Measurements from ENCODE around the gene VSIG10L2. TPM values are rescaled to one million over a fixed set of nuclear protein-coding genes. Genes with fewer than 3 reads are reported as not detected.

Gene VSIG10L2
- total RNA-seq: not detected in 2 replicates

DNA sequence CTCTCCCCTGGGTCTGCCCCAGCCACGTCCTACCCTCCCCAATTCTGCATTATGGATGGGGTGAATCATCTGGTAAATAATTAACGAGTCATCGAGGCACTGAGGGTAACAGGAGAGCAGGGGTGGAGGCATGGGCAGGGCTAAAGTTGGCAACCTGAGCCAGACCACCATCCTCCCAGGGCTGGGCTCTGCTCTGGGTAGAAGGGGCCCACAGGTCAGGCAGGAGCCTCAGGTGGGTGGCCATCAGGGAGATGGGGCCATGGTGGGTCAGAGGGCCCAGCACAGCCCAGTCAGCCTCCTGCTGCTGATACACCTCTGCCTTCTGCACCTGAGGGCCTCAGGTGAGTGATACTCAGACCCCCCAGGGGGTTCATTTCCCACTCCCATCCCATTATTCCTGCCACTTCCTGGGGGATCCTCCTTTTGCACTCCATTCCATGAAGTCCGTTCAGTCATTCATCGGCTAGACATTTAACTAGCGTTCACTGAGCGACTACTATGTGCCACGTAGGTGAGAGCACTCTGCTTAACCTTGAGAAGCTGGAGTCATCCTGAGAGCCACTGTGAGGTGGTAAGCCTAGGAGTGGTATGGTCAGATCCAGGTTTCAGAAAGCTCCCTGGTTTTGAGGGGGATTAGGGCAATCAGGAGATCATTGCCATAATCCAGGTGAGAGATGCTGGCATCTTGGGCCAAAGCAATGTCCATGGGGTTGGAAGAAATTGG lies at the start of gene VSIG10L2:
Gene VSIG10L2 (plus strand): TSS at position 248 of the 724 bp plus-strand sequence. CDS start 12 bp downstream, at position 260.

DNA sequence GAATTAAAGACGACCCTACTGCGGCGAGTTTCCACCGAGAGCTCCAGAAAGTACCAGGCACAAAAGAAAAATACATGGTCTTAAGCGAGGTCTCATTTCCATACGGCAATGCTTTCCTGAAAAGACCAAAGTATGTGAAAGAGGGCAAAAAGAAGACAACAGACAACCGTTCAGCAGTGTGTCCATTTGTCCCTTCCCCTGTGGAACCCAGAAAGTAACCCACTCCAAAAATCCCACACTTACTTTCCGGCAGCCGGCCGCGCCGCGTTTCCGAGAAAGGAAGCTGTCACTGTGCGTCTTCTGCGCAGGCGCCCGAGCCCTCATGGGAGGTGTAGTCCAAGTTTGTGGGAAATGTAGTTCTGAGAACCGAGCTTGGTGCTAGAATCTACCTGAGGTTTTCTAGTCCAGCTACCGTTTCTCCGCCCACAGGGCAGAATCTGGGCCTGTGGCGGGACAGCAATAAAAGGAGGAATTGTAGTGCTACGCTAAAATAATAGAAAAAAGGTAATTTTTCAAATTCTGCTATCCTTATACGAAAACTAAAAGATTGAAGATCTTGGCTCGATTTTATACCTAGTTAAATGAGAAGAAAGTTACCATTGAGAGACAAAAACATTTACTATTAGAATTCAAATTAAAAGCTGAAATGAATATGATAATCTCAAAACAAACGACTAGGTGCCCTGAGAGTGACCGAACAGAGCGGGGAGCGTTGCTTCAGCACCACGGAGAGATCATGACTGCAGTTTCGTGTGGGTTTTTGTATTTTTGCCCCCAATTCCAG lies 42.7 kb upstream of the VSIG10L2 start, which contains the start of gene PUS3:
Gene PUS3 (minus strand): TSS at position 280 of the 784 bp plus-strand sequence. CDS start 6,922 bp downstream, outside the sequence.

DNA sequence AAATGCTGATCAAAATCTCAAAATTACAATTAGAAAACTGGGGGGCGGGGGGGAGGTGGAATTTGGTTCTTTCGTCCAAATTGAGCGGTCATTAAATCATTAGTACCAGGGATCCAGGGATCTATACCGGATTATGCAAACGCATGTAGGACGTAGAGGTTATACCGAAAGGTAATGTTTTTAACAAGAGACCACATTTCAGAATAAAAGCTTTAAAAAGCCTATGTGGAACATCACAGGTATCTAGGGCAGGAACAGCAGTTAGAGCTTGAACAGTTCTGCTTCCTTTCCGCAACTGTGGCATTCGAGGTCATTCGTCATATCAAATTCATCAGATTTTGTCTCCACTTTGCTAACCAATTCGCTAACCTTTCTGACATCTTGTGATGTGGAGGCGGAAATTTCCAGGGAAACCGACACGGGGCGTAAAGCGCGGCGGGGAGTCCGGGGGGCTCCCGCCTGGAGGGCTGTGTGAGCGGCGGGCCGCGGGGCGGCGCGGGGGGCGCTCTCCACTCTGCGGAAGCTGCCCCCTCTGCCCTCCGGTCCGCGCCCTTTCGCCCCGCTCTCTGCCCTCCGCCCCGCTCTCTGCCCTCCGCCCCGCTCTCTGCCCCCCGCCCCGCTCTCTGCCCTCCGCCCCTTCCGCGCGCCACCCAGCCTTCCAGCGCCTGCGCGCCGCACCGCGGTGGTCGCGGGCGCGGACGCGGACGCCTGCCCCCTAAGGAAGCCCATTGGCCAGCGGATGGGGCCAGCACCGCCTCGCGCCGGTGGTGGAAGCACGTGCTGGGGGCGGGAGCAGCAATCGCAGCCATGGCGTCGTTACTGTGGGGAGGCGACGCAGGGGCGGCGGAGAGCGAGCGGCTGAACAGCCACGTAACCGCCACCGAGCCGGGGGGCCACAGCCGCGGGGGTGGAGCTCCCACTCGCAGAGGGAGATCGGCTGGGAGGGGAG lies 41.9 kb upstream of the VSIG10L2 start, which contains the start of gene DDX25:
Gene DDX25 (plus strand): TSS at position 798 of the 949 bp plus-strand sequence. CDS start 10 bp downstream, at position 808.

Other genes starting within 250 kb of the VSIG10L2 start
- gene PATE1, start 199.8 kb upstream of the VSIG10L2 start, total RNA-seq: not detected in 2 replicates
- not detected in 2 replicates for gene PATE2, start 167.2 kb upstream of the VSIG10L2 start, total RNA-seq
- gene PATE3, start 157.9 kb upstream of the VSIG10L2 start, total RNA-seq: not detected in 2 replicates
- not detected in 2 replicates for gene PATE4, start 112.7 kb upstream of the VSIG10L2 start, total RNA-seq
- 5.1 and 6.6 TPM in 2 replicates for gene HYLS1, start 58.4 kb upstream of the VSIG10L2 start, total RNA-seq
- 8.6 and 11.9 TPM in 2 replicates for gene PUS3, start 42.8 kb upstream of the VSIG10L2 start, total RNA-seq
- gene DDX25, start 41.5 kb upstream of the VSIG10L2 start, total RNA-seq: not detected in 2 replicates
- gene CDON, start 116.8 kb downstream of the VSIG10L2 start, total RNA-seq: 21.8 and 29.6 TPM in 2 replicates

Measured in cardiac atrium fibroblast (primary cell).